Measurements from ENCODE around the gene TIMM44.

TIMM44 gene

GRCh38 chr19:7907544-7907943, 35.9 kb downstream of the TIMM44 start:
- Histone ChIP-seq H3K4me3 (ENCODE audit: low read length) (no peak overlapping the region), H3K27ac (ENCODE audit: low read length) (no peak overlapping the region), H3K36me3 (ENCODE audit: control insufficient read depth, insufficient read depth, low read length) (peaks cover 30% of the 10 kb centered on the region)

GRCh38 chr19:7907122-7907521, 36.3 kb downstream of the TIMM44 start:
- H3K4me1 ChIP-seq (ENCODE audit: control insufficient read depth, insufficient read depth, low read length) = no peaks in the 10 kb centered on the region
- peaks cover 27% of the 10 kb centered on the region for H3K36me3 ChIP-seq (ENCODE audit: control insufficient read depth, insufficient read depth, low read length)
- no peaks in the 10 kb centered on the region for H3K27me3 ChIP-seq (ENCODE audit: control insufficient read depth, insufficient read depth, low read length)
- DNase-seq (ENCODE audit: low read depth, low spot score) = no peak
- H3K27ac ChIP-seq (ENCODE audit: low read length) = no peak overlapping the region
- no peaks in the 10 kb centered on the region for H3K9me3 ChIP-seq (ENCODE audit: control insufficient read depth, insufficient read depth, low read length)
- H3K4me3 ChIP-seq (ENCODE audit: low read length) = no peak overlapping the region
- WGBS (ENCODE audit: insufficient coverage, insufficient read length) = no CpG with 5 or more reads among the region's 19 CpGs

More at GRCh38 chr19:7907544-7907943, 35.9 kb downstream of the TIMM44 start:
- no CpG with 5 or more reads among the region's 11 CpGs for WGBS (ENCODE audit: insufficient coverage, insufficient read length)
- Histone ChIP-seq H3K4me1 (ENCODE audit: control insufficient read depth, insufficient read depth, low read length) (no peaks in the 10 kb centered on the region), H3K9me3 (ENCODE audit: control insufficient read depth, insufficient read depth, low read length) (no peaks in the 10 kb centered on the region), H3K27me3 (ENCODE audit: control insufficient read depth, insufficient read depth, low read length) (no peaks in the 10 kb centered on the region)
- DNase-seq (ENCODE audit: low read depth, low spot score) = no peak

GRCh38 chr19:7905859-7906258, 37.6 kb downstream of the TIMM44 start:
- Histone ChIP-seq H3K4me1 (ENCODE audit: control insufficient read depth, insufficient read depth, low read length) (no peaks in the 10 kb centered on the region), H3K4me3 (ENCODE audit: low read length) (no peak overlapping the region)

GRCh38 chr19:7905268-7905667, 38.2 kb downstream of the TIMM44 start:
- Histone ChIP-seq H3K4me3 (ENCODE audit: low read length) (no peak overlapping the region), H3K27ac (ENCODE audit: low read length) (no peak overlapping the region)

More at GRCh38 chr19:7905859-7906258, 37.6 kb downstream of the TIMM44 start:
- Histone ChIP-seq H3K27me3 (ENCODE audit: control insufficient read depth, insufficient read depth, low read length) (no peaks in the 10 kb centered on the region), H3K27ac (ENCODE audit: low read length) (no peak overlapping the region), H3K9me3 (ENCODE audit: control insufficient read depth, insufficient read depth, low read length) (no peaks in the 10 kb centered on the region), H3K36me3 (ENCODE audit: control insufficient read depth, insufficient read depth, low read length) (peaks cover 16% of the 10 kb centered on the region)
- no CpG with 5 or more reads among the region's 10 CpGs for WGBS (ENCODE audit: insufficient coverage, insufficient read length)
- DNase-seq (ENCODE audit: low read depth, low spot score) = no peak

GRCh38 chr19:7904074-7905020, 39.1 kb downstream of the TIMM44 start:
- H3K4me1 ChIP-seq (ENCODE audit: control insufficient read depth, insufficient read depth, low read length) = no peaks in the 10 kb centered on the region

More at GRCh38 chr19:7905268-7905667, 38.2 kb downstream of the TIMM44 start:
- peaks cover 10% of the 10 kb centered on the region for H3K36me3 ChIP-seq (ENCODE audit: control insufficient read depth, insufficient read depth, low read length)
- WGBS (ENCODE audit: insufficient coverage, insufficient read length) = no CpG with 5 or more reads among the region's 10 CpGs
- no peaks in the 10 kb centered on the region for H3K27me3 ChIP-seq (ENCODE audit: control insufficient read depth, insufficient read depth, low read length)
- no peaks in the 10 kb centered on the region for H3K9me3 ChIP-seq (ENCODE audit: control insufficient read depth, insufficient read depth, low read length)
- H3K4me1 ChIP-seq (ENCODE audit: control insufficient read depth, insufficient read depth, low read length) = no peaks in the 10 kb centered on the region
- no peak for DNase-seq (ENCODE audit: low read depth, low spot score)

GRCh38 chr19:7903244-7904073, 40.0 kb downstream of the TIMM44 start, which contains the start of gene MAP2K7:
Gene MAP2K7, plus strand, starts transcription at chr19:7903877. Its CDS starts 68 bp downstream, at chr19:7903945.
- Histone ChIP-seq H3K36me3 (ENCODE audit: control insufficient read depth, insufficient read depth, low read length) (peaks cover 4% of the 10 kb centered on the region; the same call in 1 of the 2 replicates), H3K27me3 (ENCODE audit: control insufficient read depth, insufficient read depth, low read length) (no peaks in the 10 kb centered on the region), H3K27ac (ENCODE audit: low read length) (no peak within 1 kb of the TSS), H3K9me3 (ENCODE audit: control insufficient read depth, insufficient read depth, low read length) (no peaks in the 10 kb centered on the region), H3K4me1 (ENCODE audit: control insufficient read depth, insufficient read depth, low read length) (no peaks in the 10 kb centered on the region), H3K4me3 (ENCODE audit: low read length) (peak within 1 kb of the TSS; percentile 61)
- WGBS (ENCODE audit: insufficient coverage, insufficient read length) = no CpG with 5 or more reads among the region's 89 CpGs
- peak; percentile 100 for DNase-seq (ENCODE audit: low read depth, low spot score)

More at GRCh38 chr19:7904074-7905020, 39.1 kb downstream of the TIMM44 start:
- H3K27me3 ChIP-seq (ENCODE audit: control insufficient read depth, insufficient read depth, low read length) = no peaks in the 10 kb centered on the region
- no peak overlapping the region for H3K27ac ChIP-seq (ENCODE audit: low read length)
- WGBS (ENCODE audit: insufficient coverage, insufficient read length) = no CpG with 5 or more reads among the region's 68 CpGs
- H3K9me3 ChIP-seq (ENCODE audit: control insufficient read depth, insufficient read depth, low read length) = no peaks in the 10 kb centered on the region
- peaks cover 7% of the 10 kb centered on the region; the same call in 1 of the 2 replicates for H3K36me3 ChIP-seq (ENCODE audit: control insufficient read depth, insufficient read depth, low read length)
- peak overlapping the region; percentile 61 for H3K4me3 ChIP-seq (ENCODE audit: low read length)
- no peak for DNase-seq (ENCODE audit: low read depth, low spot score)

GRCh38 chr19:7902796-7903243, 40.6 kb downstream of the TIMM44 start:
- no peak for DNase-seq (ENCODE audit: low read depth, low spot score)
- no CpG with 5 or more reads among the region's 20 CpGs for WGBS (ENCODE audit: insufficient coverage, insufficient read length)
- H3K36me3 ChIP-seq (ENCODE audit: control insufficient read depth, insufficient read depth, low read length) = peaks cover 4% of the 10 kb centered on the region; the same call in 1 of the 2 replicates
- H3K27me3 ChIP-seq (ENCODE audit: control insufficient read depth, insufficient read depth, low read length) = no peaks in the 10 kb centered on the region
- H3K4me3 ChIP-seq (ENCODE audit: low read length) = peak overlapping the region; percentile 28; the same call in 1 of the 2 replicates
- no peaks in the 10 kb centered on the region for H3K9me3 ChIP-seq (ENCODE audit: control insufficient read depth, insufficient read depth, low read length)
- H3K27ac ChIP-seq (ENCODE audit: low read length) = no peak overlapping the region
- H3K4me1 ChIP-seq (ENCODE audit: control insufficient read depth, insufficient read depth, low read length) = no peaks in the 10 kb centered on the region

- DNase-seq (ENCODE audit: low read depth, low spot score) = no peak
- H3K4me3 ChIP-seq (ENCODE audit: low read length) = no peak overlapping the region
- H3K9me3 ChIP-seq (ENCODE audit: control insufficient read depth, insufficient read depth, low read length) = no peaks in the 10 kb centered on the region
- no peaks in the 10 kb centered on the region for H3K36me3 ChIP-seq (ENCODE audit: control insufficient read depth, insufficient read depth, low read length)
- H3K27me3 ChIP-seq (ENCODE audit: control insufficient read depth, insufficient read depth, low read length) = no peaks in the 10 kb centered on the region
- no peaks in the 10 kb centered on the region for H3K4me1 ChIP-seq (ENCODE audit: control insufficient read depth, insufficient read depth, low read length)
- no CpG with 5 or more reads among the region's 7 CpGs for WGBS (ENCODE audit: insufficient coverage, insufficient read length)
- no peak overlapping the region for H3K27ac ChIP-seq (ENCODE audit: low read length)
Measured at GRCh38 chr19:7901337-7901736, 42.1 kb downstream of the TIMM44 start.

GRCh38 chr19:7900931-7901330, 42.5 kb downstream of the TIMM44 start:
- Histone ChIP-seq H3K36me3 (ENCODE audit: control insufficient read depth, insufficient read depth, low read length) (no peaks in the 10 kb centered on the region), H3K9me3 (ENCODE audit: control insufficient read depth, insufficient read depth, low read length) (no peaks in the 10 kb centered on the region), H3K27ac (ENCODE audit: low read length) (no peak overlapping the region), H3K4me1 (ENCODE audit: control insufficient read depth, insufficient read depth, low read length) (no peaks in the 10 kb centered on the region), H3K4me3 (ENCODE audit: low read length) (no peak overlapping the region), H3K27me3 (ENCODE audit: control insufficient read depth, insufficient read depth, low read length) (no peaks in the 10 kb centered on the region)
- DNase-seq (ENCODE audit: low read depth, low spot score) = no peak
- WGBS (ENCODE audit: insufficient coverage, insufficient read length) = no CpG with 5 or more reads among the region's 3 CpGs

- H3K27me3 ChIP-seq (ENCODE audit: control insufficient read depth, insufficient read depth, low read length) = no peaks in the 10 kb centered on the region
- no peak overlapping the region for H3K4me3 ChIP-seq (ENCODE audit: low read length)
- no peaks in the 10 kb centered on the region for H3K4me1 ChIP-seq (ENCODE audit: control insufficient read depth, insufficient read depth, low read length)
- no peaks in the 10 kb centered on the region for H3K9me3 ChIP-seq (ENCODE audit: control insufficient read depth, insufficient read depth, low read length)
- H3K36me3 ChIP-seq (ENCODE audit: control insufficient read depth, insufficient read depth, low read length) = no peaks in the 10 kb centered on the region
- WGBS (ENCODE audit: insufficient coverage, insufficient read length) = no CpG with 5 or more reads among the region's 21 CpGs
- H3K27ac ChIP-seq (ENCODE audit: low read length) = no peak overlapping the region
- DNase-seq (ENCODE audit: low read depth, low spot score) = no peak
Measured at GRCh38 chr19:7900401-7900870, 43.0 kb downstream of the TIMM44 start.

Measured in iPS DF 6.9 (cell line).